NK-92 (cell line): Measurements from ENCODE around the gene LPP.

Experiments used
- DNase-seq: peaks from one replicate; lab custom pipeline; 2025; ENCODE audit not compliant: unreplicated experiment; lab: John Stamatoyannopoulos, UW

LPP gene

GRCh38 chr3:188392076-188392475 is 238.1 kb downstream of the LPP start:
- no peak for DNase-seq

GRCh38 chr3:188394623-188395022 is 240.7 kb downstream of the LPP start:
- no peak for DNase-seq

DNA sequence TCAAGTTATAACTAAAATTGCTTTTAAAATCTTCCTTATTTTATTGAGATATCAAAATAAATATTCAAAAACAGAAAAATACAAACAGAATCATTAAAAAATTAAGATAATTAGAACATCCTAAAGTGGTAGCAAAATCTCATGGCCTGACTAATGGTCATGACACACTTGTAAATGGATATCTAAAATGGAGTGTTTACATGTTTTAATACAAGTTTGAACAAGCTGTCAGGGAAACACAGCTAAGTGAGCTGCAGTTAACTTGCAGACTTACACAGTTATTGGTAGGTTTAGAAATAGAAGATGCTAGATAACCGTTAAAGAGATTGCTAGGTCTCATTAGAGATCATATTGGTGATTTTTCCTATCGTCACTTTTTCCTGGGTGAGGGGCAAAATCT is 242.3 kb downstream of the LPP start:
- DNase-seq, result no peak

- no peak for DNase-seq
Measured at GRCh38 chr3:188396900-188397299, 242.9 kb downstream of the LPP start.

DNA sequence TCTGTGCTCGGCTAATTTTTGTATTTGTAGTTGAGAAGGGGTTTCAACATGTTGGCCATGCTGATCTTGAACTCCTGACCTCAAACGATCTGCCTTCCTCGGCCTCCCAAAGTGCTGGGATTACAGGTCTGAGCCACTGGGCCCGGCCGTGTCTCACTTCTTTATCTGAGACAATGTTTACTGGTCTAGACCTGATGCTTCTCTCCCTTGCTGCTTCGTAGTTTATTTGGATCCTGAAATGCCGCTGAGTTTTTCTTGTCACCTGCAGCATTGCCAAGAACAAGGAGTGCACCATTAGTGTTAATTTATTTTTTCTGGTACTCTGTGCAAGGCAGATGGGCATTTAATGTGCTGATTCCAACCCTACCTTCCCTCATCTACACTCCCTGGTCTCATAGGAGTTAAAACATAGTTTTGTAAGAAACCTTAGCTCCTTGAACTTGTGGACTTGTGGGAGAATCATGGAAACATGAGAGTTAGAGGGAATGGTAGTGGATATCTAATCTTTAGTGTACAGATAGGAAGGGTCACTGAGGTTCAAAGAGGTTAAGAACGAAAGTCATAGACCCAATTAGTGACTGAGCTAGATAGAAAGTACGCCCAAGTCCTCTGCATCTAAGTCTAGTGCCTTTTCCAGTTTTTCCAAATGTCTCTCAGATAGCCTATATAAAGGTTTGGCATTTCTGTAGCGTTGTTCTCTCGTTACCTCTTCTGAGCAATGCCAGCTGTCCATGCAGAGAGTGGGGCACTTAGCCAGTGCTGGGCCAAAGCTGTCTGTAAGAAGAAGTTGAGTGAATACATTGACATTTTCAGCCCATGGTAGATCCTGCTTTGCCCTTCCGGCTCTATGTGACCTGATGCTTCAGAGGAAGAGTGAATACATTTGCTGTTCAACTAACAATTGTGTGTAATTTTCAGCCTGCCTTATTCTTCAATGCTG is 244.1 kb downstream of the LPP start:
- no peak for DNase-seq

DNA sequence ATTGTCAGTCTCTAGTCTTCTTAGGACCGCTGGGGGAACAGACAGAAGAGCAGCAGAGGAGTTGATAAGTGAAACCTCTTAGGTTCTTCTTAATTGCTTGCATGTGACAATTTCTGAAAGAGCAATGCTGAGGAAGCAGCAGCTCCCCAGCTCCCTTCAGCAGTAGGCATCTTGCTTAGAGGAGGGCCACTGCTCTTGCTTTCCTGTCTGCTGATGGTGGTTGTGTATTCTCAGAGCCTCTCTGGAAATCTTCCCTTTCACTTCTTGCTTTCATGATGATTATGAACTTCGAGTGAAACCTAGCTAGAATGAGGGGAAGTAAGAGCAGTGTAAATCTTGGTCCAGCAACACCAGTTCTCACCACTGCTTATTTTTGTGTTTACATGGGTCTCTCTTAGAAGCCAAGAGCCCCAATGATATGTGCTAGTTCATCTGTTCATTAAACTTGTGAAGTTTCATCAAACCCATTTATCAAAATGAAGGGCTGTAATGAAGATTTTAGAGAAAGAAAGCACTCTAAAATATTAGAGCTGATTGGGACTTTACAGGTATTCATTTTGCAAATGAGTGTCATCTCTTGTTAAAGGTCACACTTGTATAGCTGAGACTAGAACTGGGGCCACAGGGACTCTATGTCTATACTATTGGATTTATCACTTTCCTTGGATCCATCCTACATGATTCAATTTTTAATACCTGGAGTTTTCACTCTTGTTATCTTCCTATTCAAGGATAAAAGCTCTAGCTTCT is 246.7 kb downstream of the LPP start:
- no peak for DNase-seq

DNA sequence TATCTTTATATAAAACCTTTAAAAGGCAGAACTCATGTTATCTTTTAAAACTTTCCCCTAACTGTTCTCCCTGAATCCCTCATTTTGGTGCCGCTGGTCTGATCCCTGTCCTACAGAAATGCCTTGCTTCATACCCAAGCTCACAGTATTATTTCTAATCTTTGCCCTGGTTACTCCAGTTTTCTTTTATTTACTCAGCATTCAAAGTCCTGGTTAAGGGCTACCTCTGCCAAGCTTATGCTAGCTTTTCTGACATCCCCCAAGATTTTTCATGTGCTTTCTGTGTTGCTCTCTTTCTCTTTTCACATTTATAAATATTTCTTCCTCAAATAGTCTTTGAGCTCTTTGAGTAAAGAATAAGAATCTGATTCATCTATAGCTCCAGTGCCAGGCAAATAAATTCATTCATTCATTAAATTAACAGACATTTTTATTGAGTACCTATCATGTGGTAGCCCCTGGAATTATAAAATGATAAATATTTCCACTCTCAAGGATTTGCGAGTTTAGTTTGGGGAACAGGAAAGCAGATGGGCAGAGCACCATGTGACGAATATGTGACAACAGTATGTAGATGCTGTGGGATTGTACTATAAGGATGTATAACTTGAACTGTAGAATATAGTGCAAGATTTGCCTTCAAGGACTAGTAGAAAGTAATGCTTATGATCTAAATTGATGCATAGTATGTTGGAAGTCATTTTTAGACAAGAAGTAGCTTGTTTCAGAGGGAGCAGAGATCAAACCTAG is 247.5 kb downstream of the LPP start:
- DNase-seq, result no peak

DNA sequence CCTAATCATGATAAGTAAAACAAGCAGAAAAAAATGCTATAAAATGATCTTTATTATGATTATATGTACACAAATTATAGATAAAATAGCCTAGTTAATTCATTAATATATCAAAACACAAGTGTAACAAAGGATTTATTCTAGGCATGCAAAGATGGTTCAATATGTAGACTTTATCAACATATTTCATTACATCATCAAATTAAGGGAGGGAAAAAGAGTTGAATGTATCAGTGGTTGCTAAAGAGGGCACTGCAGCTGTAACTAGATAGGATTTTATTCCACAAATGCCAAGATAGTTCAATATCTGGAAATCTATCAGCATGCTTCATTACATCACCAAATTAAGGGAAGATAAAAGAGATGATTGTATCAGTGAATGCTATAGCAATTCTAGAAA is 248.3 kb downstream of the LPP start:
- DNase-seq, result no peak

GRCh38 chr3:188403404-188403803 is 249.4 kb downstream of the LPP start:
- no peak for DNase-seq

- DNase-seq, result no peak
Measured at GRCh38 chr3:188404124-188404523, 250.2 kb downstream of the LPP start.

DNA sequence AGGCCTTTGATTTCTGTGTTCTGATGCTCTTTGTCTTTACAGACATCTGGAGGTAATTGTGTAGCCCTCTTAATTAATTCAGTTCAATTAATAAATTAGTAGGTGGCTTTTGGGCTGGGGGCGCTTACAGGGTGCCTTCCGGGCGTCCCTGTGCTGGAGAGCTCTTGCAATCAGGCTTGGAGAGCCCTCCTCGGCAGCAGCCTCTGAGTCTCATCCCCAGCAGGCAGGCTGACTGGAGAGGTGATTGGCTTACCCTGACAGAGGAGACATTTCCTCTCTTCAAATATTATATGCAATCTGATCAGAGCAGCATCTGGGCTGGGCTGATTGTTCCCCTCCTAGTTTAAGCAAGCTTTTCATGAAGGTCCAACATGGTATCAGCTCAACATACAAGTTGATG is 250.7 kb downstream of the LPP start:
- no peak for DNase-seq

GRCh38 chr3:188407158-188407880 is 253.4 kb downstream of the LPP start:
- DNase-seq, result no peak

DNA sequence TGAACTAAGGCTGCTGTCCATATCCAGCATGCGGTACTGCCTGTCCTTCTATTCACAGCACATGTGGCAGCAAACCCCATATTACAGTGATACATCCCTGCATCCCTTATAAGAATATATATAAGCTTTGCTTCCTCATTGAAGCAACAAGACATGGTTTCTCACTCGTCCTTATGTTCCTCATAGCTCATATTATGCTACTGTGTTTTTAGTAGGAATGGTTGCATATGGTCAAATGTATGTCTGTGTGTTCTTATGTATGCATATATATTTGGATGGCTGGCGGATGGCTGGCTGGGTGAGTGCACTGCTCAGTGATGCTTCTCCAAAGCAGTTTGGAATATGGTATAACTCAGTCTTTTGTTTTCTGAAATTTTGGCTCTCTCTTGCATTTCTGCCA is 254.9 kb downstream of the LPP start:
- no peak for DNase-seq

DNA sequence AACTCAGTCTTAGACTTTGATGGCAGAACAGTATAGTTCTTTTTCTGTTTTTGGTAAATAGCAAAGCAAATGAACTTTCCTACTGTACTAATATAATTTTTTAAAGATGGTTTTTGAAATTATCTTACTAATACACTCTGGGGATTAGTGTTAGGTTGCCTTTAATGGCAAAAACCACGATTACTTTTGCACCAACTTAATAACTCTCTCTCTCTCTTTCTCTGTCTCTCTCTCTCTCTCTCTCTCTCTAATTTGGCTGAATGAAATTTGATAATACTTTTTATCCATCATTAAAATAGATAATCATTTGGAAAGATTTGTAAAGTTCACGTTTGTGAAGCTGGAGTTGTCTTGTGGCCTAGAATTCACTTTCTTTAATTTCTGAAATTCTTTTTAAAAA is 257.8 kb downstream of the LPP start:
- no peak for DNase-seq

DNA sequence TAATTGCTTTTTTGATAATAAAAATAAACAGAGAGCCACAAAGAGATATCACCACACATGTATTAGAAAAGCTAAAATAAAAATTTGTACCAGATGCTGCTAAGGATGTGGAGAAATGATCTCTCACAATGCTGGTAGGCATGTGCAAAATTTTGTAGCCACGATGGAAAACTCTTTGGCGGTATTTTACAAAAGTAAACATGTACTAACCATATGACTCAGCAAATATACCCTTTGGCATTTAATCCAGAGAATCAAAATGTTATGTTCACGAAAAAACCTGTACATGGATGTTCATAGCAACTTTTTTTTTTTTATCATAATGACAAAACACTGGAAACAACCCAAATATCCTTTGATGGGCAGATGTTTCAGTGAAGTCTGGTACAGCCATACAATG is 261.2 kb downstream of the LPP start:
- no peak for DNase-seq

DNA sequence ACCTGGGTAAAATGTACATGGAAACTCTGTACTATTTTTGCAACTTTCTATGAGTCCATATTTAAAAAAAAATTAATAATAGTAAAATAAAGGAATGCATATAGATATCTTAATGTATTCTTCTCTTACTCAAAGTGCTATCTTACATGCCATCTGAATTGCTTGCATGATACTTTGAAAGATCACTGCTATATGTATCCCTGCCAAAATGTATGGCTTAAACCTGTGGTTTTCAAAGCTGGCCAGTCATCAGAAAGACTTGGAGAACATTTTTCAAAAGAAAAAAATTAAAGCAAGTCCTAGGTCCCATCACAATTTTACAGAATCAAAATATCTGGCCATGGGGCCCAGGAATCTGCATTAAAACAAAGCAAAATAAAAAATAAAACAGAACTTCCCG is 262.1 kb downstream of the LPP start:
- DNase-seq, result no peak

DNA sequence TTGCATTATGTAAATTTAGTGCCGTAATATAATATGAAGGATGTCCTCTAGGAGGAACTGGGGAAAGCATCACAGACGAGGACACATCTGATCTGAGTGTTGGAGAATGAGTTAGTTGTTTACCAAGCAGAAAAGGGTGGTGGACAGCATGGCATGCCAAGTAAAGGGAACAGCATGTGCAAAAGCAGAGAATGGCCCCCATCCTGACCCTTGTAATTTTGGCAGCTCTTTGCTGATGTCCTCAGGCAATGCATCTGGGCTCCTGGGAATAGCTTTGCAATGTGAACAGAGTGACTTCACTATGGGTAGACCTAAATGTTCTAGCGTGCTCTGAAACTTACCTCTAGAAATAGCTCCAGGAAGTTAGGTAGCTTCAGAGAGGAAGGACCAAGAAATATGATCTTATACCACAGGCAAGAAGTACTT is 263.3 kb downstream of the LPP start:
- DNase-seq, result no peak

GRCh38 chr3:188417766-188418165 is 263.8 kb downstream of the LPP start:
- no peak for DNase-seq

DNA sequence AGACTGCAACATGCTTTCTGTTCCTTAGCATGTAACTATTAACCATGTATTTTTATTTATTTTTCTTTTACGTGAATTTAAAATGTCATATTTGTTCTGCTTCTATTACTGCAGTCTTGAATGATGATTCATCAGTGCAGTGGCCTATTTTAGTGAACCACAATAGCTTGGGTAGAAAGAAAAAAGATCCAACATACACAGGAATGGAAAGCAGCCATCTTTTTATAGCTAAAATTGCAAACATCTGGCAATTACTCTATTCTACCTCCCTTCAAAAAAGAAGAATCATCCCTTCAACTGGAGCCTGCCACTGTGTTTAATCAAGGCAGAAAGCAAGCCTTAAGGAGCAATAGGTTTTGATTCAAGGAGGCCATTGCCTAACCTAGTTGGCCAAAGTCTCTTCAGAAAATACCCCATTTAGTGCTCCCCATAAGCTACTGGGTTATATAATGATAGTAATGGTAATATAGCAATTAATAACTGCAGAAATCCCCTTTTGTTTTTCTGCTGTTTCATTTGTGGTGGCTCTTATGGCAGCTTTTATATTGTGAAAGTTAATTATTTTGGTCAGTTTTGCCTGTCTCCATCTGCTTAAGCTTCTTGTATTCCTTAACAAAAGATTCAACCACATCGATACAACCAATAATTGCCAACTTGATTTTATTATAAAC is 267.3 kb downstream of the LPP start:
- DNase-seq, result no peak

DNA sequence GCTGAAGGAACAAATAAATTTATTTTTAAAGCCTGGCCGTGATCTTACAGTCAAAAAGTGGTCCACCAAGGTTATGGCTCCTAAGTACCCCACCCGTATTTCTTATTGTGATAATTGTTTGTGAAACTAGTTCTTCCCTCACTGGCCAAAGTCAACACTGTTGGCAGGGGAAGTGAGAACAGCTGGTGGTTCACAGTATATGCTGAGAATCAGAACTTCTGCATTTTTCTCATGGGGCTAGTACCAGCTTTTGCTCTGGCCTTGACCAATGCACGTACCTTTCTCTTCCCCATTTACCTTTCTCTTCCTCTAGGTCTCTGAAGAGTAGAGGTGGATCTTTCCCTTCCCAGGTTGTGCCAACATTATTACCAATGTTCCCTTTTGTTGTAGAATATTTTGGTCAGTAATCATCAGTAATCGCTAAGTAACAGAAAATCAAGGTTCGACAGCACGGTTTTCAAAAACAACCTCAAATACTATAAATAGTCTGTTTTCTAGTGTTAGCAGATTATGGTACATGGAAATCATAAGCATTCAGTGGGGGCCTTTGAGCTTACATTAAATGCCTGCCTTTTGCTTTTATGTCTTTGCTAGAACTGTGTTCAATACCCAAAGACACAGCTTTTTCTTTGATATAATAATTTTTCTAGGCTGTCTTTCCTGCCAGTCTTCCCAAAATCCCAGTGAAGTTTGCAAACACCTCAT is 268.0 kb downstream of the LPP start:
- no peak for DNase-seq
